OCI-LY1 (cell line): ENCODE measurements around the gene SOBP.

Experiments used
- H2AFZ ChIP-seq: fragments of 200-600 bp; sonication (generic), shearing (Covaris generic); 2 replicates; pipeline ENCODE4 v1.6.0; 2014; ENCODE audit warnings: antibody characterized with exemption, mild to moderate bottlenecking, low read length
- H3F3A ChIP-seq: fragments of 200-600 bp; sonication (generic), shearing (Covaris generic); 2 replicates; pipeline ENCODE4 v1.6.0; 2014; ENCODE audit warnings: mild to moderate bottlenecking, antibody characterized with exemption, low read length, moderate library complexity; ENCODE audit not compliant: insufficient read depth
- H3K27ac ChIP-seq: fragments of 200-600 bp; sonication (generic); 2 replicates; pipeline ENCODE4 v1.5.1; 2014; ENCODE audit warnings: low read length, mixed run types, mild to moderate bottlenecking, low read depth; ENCODE audit not compliant: poor library complexity, severe bottlenecking
- H3K27me3 ChIP-seq: fragments of 200-600 bp; sonication (generic); 2 replicates; pipeline ENCODE4 v1.6.0; 2014; ENCODE audit warnings: antibody characterized with exemption, mild to moderate bottlenecking, low read length, moderate library complexity; ENCODE audit not compliant: insufficient read depth
- H3K36me3 ChIP-seq: fragments of 200-600 bp; sonication (generic); 2 replicates; pipeline ENCODE4 v1.6.1; 2014; ENCODE audit warnings: mild to moderate bottlenecking, antibody characterized with exemption, low read length, moderate library complexity, mixed read lengths; ENCODE audit not compliant: insufficient read depth
- H3K4me1 ChIP-seq: fragments of 200-600 bp; sonication (generic); 2 replicates; pipeline ENCODE4 v1.5.1; 2014; ENCODE audit warnings: mild to moderate bottlenecking, low read length, moderate library complexity; ENCODE audit not compliant: insufficient read depth, severe bottlenecking
- H3K4me2 ChIP-seq: fragments of 200-600 bp; sonication (generic), shearing (Covaris generic); 2 replicates; pipeline ENCODE4 v1.6.1; 2014; ENCODE audit warnings: low read length
- H3K4me3 ChIP-seq: fragments of 200-600 bp; sonication (generic); 2 replicates; pipeline ENCODE4 v1.5.1; 2014; ENCODE audit warnings: low read length, low read depth, mild to moderate bottlenecking, mixed read lengths; ENCODE audit not compliant: poor library complexity, severe bottlenecking
- H3K79me2 ChIP-seq: fragments of 200-600 bp; shearing (Covaris generic); 2 replicates; pipeline ENCODE4 v1.6.1; 2016; ENCODE audit warnings: mixed run types, low read length, mixed read lengths; ENCODE audit not compliant: insufficient read depth
- H3K9ac ChIP-seq: fragments of 200-600 bp; sonication (generic), shearing (Covaris generic); 2 replicates; pipeline ENCODE4 v1.6.1; 2014; ENCODE audit warnings: mild to moderate bottlenecking, low read length, mixed read lengths
- H3K9me2 ChIP-seq: fragments of 200-600 bp; sonication (generic), shearing (Covaris generic); 2 replicates; pipeline ENCODE4 v1.6.1; 2014; ENCODE audit warnings: low read depth, mild to moderate bottlenecking, low read length, mixed read lengths
- H3K9me3 ChIP-seq: fragments of 200-600 bp; shearing (Covaris generic); 2 replicates; pipeline ENCODE4 v1.6.1; 2014; ENCODE audit warnings: low read length, mixed read lengths
- H4K20me1 ChIP-seq: fragments of 200-600 bp; sonication (generic), shearing (Covaris generic); 2 replicates; pipeline ENCODE4 v1.6.0; 2016; ENCODE audit warnings: mild to moderate bottlenecking, low read length; ENCODE audit not compliant: insufficient read depth
- CTCF ChIP-seq: fragments of 200-600 bp; sonication (generic), shearing (Covaris generic); IDR thresholded peaks from 2 replicates; pipeline ENCODE4 v1.5.1; 2017; ENCODE audit warnings: mild to moderate bottlenecking, antibody characterized with exemption, low read length, moderate library complexity, mixed read lengths
- EZH2 ChIP-seq: fragments of 200-600 bp; sonication (generic), shearing (Covaris generic); IDR thresholded peaks from 2 replicates; pipeline ENCODE4 v1.8.0; 2017; ENCODE audit warnings: borderline replicate concordance, mixed run types, mild to moderate bottlenecking, antibody characterized with exemption, low read length, moderate library complexity, mixed read lengths

The SOBP gene

GRCh38 chr6:107655864-107656263 lies 165.9 kb downstream of the SOBP start:
- Histone ChIP-seq H3K9me3 (no peaks in the 10 kb centered on the region), H3K4me3 (no peak overlapping the region), H3K9ac (peak overlapping the region; percentile 40), H3K79me2 (no peaks in the 10 kb centered on the region), H3K4me1 (peaks cover 85% of the 10 kb centered on the region), H4K20me1 (no peaks in the 10 kb centered on the region), H3K36me3 (peaks cover 9% of the 10 kb centered on the region), H3F3A (no peaks in the 10 kb centered on the region; the same call in 1 of the 2 replicates), H3K9me2 (no peaks in the 10 kb centered on the region), H3K27me3 (no peaks in the 10 kb centered on the region), H3K4me2 (peak overlapping the region; percentile 81), H2AFZ (no peak overlapping the region), H3K27ac (peak overlapping the region; percentile 95)
- no peak for TF ChIP-seq CTCF
- TF ChIP-seq EZH2, result no peak

DNA sequence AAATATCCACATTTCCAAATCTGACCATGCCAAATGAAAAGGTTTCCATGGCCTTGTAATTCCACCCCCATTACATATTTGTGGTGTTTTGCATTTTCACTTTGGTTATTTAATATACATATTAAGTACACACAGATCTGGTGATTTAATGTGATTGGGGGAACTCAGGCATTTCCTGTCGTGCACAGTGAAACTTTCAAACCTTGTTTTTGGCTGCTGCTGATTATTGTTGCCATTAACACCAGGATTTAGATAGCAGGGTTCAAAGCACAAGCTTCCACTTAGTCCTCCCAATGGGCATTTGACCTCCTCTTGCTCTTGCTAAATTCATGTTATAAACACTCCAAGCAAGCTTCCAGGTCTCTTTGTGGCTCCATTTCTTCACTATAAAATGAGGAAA lies 166.5 kb downstream of the SOBP start:
- Histone ChIP-seq H3K9me2 (no peaks in the 10 kb centered on the region), H3K9ac (peak overlapping the region; percentile 40), H3K27ac (peak overlapping the region; percentile 95), H3K9me3 (no peaks in the 10 kb centered on the region), H3K4me1 (peaks cover 85% of the 10 kb centered on the region), H3K4me3 (peak overlapping the region; percentile 12), H4K20me1 (no peaks in the 10 kb centered on the region), H3F3A (no peaks in the 10 kb centered on the region; the same call in 1 of the 2 replicates), H3K79me2 (no peaks in the 10 kb centered on the region), H3K4me2 (peak overlapping the region; percentile 81), H3K27me3 (no peaks in the 10 kb centered on the region), H2AFZ (no peak overlapping the region), H3K36me3 (peaks cover 12% of the 10 kb centered on the region)
- TF ChIP-seq EZH2 (no peak), CTCF (no peak)

DNA sequence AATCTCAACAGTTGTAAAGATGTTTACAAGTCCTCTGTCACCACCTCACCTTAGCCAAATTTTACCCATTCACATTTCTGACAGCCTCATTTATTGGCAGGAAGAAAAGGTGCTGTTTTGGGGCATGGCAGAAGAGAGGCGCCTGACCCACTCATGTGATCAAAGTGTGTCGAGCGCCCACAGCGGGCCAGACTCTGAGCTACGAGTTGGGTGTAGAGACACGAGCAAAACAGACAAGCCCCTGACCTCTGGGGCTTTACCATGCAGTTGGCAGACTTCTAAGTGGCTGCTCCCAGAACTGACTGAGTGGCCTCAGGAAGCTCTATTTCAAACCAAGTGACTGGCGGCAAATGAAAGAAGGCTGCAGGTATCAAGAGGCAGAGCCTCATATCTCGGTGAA lies 167.0 kb downstream of the SOBP start:
- peak overlapping the region; percentile 40 for H3K9ac ChIP-seq
- H3K4me2 ChIP-seq, result peak overlapping the region; percentile 81
- H3K36me3 ChIP-seq, result peaks cover 12% of the 10 kb centered on the region
- peaks cover 85% of the 10 kb centered on the region for H3K4me1 ChIP-seq
- H3K27me3 ChIP-seq, result no peaks in the 10 kb centered on the region
- H3K27ac ChIP-seq, result peak overlapping the region; percentile 95
- TF ChIP-seq EZH2, result no peak
- no peak for TF ChIP-seq CTCF
- no peaks in the 10 kb centered on the region; the same call in 1 of the 2 replicates for H3F3A ChIP-seq
- no peaks in the 10 kb centered on the region for H3K79me2 ChIP-seq
- H3K9me2 ChIP-seq, result no peaks in the 10 kb centered on the region
- peak overlapping the region; percentile 64 for H3K4me3 ChIP-seq
- no peaks in the 10 kb centered on the region for H3K9me3 ChIP-seq
- no peak overlapping the region for H2AFZ ChIP-seq
- no peaks in the 10 kb centered on the region for H4K20me1 ChIP-seq
